Ramos (cell line): ENCODE data around the gene DPH3.

ENCODE experiments used
- in situ Hi-C: fragments of 300-500 bp; cut with MboI; formaldehyde crosslinking; loops from one replicate; pipeline ENCODE4 v1.14.3; 2022; ENCODE audit warnings: low sequenced_read_pairs; ENCODE audit not compliant: unreplicated experiment

Gene DPH3

DNA sequence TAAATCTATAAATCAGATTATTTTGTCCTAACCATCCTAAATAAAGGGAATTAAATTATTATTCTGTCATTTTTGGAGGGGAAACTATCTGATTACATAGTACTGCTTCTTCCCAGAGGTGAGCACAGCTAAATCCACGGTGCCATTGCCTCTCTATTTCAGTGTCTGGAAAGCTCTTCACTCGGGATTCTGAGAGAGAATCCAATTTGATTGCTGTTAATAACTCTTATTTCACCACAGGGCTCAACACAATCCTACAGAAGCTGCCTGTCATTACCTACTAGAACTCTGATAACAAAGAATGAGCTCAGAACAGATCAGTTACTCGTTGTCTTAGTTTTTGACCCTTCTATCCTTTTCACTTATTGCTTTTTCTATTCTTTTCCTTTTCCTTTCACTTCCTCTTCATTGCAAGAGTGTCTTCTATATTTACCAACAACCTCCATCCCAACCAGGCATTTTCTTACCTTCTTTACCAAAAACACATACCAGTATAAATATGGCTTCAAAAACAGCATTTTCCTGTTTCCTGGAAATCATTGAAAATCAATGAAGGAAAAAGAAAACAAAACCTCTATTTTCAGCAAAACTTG is 30.7 kb upstream of the DPH3 start:
- in situ Hi-C loops = loop anchor here (25.0 kb wide), 2 partner anchors 892 to 1117 kb away; no protein-coding TSS in a partner anchor

DNA sequence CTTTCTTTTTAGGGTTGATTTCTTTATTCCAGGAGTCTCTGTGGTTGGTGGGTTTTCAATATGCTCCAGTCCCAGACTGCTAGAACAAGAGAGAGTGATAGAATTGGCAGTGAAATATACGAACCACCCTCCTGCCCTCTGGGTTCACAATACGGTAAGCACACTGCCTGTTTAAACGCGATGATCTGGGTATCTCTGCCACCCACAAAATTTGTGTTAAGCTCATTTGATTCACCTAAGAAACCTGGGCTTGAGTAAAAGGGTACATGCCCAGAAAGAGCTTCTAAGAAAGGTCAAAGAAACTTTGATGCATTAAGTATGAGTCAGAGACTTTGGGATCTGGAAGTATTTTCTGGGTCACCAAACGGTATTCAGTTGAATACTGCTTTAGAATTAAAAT is 30.1 kb upstream of the DPH3 start:
- in situ Hi-C loops = loop anchor here (25.0 kb wide), 2 partner anchors 892 to 1117 kb away; no protein-coding TSS in a partner anchor

DNA sequence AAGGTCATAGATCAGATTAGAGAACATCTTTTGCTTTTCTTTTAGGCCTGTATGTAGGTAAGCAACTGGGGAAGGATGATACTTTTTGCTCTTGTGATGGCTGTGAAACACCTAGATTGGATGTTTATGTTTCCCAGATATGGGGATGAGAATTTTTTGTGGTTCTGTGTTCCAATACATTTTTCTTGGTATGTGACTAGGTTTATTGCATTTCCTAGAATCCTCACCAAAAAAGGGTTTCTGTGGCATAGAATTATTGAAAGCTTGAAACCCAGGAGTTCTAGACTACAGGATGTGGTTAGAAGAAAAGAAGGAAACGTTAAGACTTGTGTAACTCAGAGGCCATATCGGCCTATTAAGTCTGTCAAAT is 26.1 kb upstream of the DPH3 start:
- in situ Hi-C loops = loop anchor here (25.0 kb wide), 2 partner anchors 896 to 1121 kb away; no protein-coding TSS in a partner anchor

DNA sequence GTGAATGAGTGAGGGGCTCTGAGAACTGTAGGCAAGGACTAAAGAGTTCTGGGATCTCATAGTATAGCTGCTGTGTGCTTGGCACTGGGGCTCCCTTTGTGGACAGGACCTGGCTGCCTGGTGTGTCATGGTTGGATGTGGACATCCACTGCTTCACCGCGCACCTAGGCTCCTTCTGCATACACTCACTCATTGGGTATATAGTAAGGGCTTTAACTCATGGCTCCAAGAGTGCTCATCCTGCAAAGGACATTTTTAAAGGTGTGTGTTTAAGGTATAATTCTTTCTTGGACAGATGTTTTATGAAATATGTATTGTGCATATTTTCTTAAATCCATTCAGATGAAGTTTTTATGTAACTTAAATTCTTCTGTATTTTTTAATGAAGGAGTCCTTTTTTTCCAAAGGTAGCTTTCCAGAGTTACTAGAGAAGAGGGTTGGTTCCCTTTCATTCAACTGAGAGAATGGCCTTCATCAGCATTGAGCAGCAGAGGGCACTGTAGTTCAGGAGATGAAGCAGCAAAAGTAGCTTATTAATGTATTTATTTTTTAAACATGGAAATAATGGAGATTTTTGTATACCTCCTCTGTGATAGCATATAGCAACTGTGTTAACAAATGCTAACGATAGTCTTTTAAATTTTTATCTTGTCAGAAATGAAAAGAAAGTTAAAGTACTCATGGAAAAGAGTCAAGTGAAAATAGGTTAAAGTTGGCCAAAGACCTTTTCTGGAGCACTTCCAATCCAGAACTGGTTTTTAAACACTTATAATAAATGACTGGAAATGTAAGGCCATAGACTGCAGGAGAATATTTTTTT is 25.5 kb upstream of the DPH3 start:
- in situ Hi-C loops = loop anchor here (25.0 kb wide), 2 partner anchors 897 to 1122 kb away; no protein-coding TSS in a partner anchor

DNA sequence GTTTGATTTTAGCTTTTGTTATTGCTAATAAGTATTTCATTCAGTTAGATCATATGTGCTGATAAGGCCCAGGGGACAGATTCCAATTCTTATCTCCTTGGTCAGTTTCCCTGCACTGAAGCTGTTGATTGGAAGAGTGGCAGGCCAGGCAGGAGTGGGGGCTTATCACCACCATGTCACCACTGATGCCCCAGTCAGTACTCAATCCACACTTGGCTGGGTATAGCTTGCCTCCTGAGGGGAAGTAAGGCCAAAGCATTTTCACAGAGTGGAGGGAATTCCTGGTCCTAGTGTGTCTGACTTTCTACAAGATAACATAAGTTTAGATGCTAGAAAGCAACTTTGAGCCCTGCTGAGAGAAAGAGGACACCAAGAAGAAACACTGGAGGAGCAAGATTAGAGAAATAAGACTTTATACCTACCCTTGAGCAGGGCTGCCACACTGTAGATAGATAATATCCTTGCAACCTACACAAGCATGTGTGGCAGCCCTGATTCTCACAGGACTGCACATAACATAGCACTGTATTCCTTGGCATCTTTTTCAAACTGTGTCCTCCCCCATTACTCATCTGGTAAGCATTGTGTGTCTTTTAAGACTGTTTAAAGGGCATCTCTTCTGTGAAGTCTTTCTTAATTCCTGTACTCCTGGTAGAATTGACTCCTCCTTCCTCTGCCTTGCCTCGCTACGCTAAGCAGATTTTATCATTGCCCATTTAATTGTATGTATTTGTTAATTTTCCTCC is 24.6 kb upstream of the DPH3 start:
- in situ Hi-C loops = loop anchor here (5.0 to 25.0 kb wide), 3 partner anchors 263 to 1123 kb away; no protein-coding TSS in a partner anchor

DNA sequence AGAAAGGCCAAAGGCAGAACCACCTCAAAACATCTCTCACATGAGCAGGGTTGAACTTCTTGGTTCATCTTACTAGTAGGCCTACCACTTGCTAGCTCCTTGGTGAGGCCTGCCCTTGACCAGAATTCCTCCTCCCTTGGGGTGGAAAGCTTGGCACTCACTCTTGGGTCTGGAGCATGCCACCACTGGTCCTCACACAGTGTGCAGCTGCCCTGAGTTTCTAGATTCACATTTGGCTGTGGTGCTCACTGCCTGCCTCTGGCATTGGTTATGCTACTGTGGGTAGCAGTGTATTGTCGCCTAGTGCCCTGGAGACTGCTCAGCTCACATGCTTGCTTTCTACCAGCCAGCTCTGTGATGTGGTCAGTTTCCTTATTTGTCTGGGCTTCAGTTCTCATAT is 23.9 kb upstream of the DPH3 start:
- in situ Hi-C loops = loop anchor here (5.0 to 25.0 kb wide), 3 partner anchors 264 to 1124 kb away; no protein-coding TSS in a partner anchor

DNA sequence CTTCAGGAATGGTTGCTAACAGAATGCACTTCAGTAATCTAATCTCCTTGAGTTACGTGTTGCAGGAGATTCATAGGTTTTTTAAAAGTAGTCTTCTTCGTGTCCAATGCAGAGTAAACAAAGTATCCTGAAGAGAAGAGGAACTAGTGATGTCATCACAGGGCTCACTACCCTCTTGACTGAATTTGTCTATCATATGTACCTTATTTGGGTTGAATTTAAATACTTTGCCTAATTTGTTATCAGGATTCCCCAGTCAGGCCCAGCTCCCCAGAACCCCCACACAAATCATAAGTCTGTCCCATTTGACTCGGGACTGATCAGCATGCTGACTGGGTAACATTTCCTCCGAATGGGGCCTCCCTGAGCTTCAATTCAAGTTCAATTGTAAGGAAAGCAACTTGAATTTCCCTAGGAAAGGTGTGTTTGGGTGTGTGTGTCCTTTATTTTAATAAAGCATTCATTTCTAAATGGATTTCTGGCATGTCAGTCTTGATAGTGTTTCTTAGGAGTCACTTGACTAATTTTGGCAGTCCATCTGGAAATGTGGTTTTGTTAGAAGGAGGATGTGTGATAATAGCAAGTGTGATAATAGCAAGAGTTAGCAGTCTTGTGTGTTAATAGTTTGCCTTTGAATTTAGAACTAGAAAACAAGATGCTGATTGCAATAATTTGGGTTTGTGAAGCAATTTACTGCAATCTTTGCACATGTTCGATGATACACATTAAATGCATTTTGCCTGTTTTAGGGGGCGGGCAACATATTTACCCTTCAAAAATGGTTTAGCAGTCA is 22.2 kb upstream of the DPH3 start:
- in situ Hi-C loops = loop anchor here (5.0 to 25.0 kb wide), 3 partner anchors 265 to 1125 kb away; no protein-coding TSS in a partner anchor

DNA sequence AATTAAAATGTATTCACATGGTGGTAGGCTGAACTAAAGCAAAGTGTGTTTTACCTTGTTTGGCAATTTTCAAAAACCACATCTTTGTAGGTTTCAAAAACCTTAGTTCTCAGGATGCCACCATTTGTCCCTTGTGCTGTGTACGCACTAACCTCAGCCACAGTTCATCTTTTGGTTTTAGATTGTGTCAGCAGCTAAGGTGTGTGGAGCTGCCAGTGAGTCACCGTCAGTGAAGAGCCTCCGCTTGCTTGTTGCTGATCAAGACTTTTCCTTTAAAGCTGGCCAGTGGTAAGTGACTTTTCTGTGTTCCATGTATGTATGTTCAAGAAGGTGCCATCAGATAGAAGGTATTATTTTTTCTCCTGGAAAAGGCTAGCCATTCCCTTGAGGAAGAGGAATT is 21.4 kb upstream of the DPH3 start:
- in situ Hi-C loops = loop anchor here (5.0 to 25.0 kb wide), 3 partner anchors 266 to 1126 kb away; no protein-coding TSS in a partner anchor

DNA sequence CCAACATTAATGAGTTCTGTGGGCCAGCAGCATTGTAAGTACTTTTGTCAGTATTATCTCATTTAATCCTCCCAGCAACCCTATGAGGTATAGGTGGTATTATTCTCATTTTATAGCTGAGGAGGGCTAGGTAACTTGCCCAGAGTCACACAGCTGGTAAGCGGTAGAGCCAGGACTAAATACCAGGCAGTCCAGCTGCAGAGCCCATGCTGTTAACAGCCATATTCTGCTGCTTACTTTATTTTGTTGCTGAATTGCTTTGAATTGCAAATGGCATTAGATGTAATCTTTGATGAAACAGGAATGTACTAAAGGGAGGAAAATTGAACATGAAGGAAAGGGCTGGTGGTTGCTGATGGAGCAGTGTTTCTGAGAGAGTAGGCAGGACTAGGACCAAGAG is 19.9 kb upstream of the DPH3 start:
- in situ Hi-C loops = loop anchor here (5.0 to 25.0 kb wide), 3 partner anchors 268 to 1128 kb away; no protein-coding TSS in a partner anchor

DNA sequence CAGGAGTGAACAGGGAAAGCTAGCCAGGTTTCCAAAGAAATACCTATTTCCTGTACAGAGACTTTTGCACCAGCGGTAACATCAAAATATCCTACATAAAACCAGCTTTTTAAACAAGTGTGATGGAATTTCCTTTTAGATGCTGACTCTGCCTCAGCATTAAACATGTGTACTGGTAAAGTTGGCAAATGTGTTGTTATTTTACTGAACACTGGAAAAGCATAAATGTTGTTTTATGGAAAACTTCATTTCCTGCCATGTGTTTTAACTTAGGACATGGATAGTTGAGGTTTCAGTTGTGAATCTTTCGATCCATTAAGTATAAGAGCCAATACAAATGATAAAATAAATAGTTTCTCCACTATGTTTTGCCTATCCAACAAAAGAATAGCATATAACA is 15.9 kb upstream of the DPH3 start:
- in situ Hi-C loops = loop anchor here (25.0 kb wide), 2 partner anchors 907 to 1132 kb away; no protein-coding TSS in a partner anchor

DNA sequence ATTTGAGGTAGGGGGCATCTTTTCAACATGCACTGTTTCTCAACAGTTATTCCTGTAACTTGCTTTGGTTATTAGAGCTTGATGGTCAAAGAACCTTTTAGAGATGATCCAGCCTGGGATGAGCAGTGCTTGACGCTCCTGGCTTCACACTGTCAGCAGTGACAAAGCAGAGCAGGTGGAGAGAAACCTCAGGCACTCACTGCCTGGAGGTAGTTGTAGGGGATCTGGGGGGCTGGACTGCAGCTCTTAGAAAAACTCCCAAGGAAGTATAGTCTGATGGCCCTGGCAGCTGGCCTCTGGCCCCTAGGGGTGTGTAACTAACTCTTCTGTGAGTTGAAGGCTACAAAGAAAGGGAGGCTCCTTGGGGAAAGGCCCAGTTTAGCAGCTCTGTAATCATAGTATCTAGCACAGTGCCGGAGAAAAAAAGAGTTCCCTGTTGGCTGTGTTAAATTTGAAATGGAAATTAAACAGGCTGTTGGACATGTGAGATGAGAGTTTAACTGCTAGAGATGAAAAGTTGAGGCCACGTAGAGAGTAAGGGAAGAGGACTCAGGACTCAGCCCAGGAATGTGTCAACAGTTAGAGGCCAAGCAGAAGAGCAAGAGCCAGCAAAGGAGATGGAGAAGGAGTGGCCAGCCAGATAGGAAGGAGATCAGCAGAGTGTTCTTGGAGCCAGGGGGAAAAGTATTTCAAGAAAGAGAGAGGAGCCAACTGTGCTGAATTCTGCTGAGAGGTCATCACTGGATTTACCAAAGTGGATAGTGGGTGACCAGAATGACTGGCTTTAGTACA is 14.5 kb upstream of the DPH3 start:
- in situ Hi-C loops = loop anchor here (25.0 kb wide), 2 partner anchors 908 to 1133 kb away; no protein-coding TSS in a partner anchor

DNA sequence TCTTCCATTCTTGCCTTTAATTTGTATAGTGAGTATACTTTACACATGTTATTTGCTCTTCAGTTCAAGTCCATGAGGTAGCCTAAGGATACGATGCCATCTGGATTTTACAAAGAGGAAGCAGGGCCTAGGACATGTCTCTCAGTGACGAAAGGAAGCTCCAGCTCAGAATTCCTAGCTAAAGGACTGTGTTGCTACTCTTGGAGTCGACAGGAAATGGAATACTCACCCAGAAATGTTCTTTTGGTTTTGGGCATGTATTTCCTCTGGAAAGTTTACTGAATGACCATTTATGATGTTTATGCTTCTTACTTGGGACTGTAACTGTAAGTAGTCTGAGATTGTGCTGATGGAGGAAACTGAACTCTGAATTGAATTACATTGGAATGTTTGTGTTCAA is 12.7 kb upstream of the DPH3 start:
- in situ Hi-C loops = loop anchor here (25.0 kb wide), 2 partner anchors 910 to 1135 kb away; no protein-coding TSS in a partner anchor

DNA sequence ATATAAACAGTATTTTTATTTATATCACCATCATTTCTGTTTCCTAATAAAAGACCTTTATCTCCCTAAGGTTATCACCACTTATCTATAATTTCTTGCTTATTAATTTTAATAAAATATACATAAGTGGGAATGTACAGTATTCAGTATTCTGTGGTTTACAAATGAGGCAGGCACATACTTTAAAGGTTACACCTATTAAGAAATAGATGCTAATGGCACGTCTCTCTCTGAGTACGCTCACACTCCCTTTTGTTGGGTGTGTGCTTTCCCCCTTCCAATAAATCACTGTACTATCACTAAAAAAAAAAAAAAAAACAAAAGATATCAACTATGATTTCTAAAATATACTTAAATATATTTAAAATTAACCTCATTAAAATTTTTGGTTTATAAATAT is 9.1 kb upstream of the DPH3 start:
- in situ Hi-C loops = no loop called here

DNA sequence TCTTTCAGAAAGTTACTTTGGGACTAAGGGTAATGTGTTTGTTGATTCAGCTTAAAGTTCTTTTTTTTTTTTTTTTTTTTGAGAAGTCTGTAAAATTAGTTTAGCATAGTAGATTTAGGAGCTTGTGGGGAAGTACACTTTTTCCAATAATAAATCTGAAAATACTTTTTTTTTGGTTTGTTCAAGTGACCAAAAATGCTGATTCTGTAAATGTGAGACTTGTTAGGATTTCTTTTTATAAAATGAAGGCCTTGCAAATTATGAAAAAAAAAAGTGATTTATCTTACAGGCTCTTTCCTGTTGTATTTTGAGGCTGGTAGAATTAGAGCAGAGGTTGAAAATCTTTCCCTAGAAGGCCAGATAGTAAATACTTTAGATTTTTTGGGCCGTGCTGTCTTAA is 7.8 kb upstream of the DPH3 start:
- in situ Hi-C loops = no loop called here

DNA sequence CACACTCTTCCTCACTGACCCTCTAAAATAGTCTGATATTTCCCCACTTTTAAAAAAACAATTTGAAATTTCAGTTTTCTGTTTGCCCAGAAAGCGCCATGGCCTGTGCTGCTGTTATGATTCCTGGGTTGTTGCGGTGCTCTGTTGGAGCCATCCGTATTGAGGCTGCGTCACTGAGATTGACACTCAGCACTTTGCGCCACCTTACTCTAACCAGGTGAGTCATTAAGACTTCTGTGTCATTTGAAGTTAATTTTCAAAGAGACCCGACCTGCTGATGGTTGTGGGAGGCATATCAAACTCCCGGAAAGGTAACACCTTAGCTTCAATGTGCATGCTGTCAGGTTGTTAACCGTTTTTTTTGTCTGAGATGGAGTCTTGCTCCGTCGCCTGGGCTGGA is 6.1 kb upstream of the DPH3 start:
- in situ Hi-C loops = no loop called here

DNA sequence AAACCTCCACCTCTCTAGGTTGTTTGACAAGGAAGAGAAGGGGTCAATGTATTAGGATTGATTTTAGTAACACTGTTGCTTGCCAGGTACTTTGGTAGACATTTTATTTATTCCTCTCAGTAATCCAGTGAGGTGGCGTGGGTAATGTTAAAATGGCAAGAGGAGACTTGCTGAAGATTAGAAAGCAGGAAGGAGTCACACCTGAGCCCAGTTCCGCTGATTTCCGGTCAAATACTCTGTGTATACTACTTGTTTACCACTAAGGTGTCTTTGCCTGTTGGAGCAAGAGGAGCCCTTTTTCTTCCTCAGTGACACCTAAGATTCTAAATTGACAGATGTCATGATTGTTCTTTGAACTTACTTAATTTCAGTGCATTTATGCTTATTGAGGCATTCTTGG is 2.0 kb upstream of the DPH3 start:
- in situ Hi-C loops = no loop called here

DNA sequence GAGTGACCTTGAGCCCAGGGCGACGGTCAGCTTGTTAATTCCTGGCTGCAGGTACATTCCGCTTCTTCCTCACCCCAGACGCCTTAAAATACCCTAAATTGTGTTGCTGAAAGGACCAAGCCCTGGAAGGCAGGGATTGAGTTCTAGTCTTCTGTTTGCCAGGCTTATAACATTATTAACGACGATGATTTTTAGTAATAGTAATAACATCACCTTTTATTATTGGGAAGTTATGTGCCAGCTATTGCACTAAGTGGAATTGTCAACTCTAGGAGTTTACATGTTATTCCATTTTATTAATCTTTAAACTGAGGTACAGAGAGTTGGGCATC is 678 bp upstream of the DPH3 start:
- in situ Hi-C loops = no loop called here

DNA sequence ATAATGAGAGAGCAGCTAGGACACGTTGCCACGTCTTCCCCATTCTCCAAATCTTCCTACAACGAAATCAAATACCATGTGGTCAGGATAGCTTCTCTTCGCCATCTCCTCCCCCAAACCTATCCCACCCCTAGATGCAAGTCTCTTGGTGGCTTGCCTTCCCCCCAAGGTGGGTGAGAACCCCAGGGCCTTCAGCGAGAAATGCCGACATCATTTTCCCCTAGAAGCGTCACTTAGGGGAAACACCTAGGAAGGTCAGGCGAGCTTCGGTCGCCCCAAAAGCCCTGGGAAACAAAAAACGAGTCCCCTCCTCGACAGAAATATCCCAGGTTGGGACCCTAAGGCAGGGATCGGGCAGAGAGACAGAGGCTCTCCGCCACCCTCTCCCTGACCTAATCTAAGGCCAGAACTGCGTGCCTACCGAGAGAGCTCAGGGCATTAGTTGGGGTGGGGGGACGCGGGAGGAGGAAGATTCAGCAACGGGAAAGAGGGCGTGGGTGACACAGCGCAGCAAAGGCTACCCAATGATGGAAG is 502 bp downstream of the DPH3 start:
- in situ Hi-C loops = no loop called here

DNA sequence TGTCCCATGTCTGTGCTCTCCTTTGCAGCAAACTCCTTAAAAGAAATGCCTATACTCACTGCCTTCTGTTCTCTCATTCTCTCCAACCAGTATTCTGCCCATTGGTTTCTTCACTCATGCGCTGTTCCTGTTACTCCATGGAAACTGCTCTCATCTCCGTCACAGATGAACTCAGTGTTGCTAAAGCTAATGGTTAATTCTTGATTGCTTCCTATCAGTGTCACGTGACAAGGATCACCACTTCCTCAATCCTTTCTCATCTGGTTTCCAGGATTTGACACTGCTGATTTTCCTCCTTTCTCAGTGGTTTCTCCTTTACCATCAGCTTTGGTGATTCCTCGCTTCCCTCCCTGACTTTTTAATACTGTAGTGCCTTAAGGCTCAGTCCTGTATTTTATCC is 2.6 kb downstream of the DPH3 start:
- in situ Hi-C loops = no loop called here
